GM04504 (cell line): Measurements from ENCODE around the gene OAT.

Experiments used
- DNase-seq: peaks from one replicate; pipeline ENCODE4 v3.0.0-alpha.2; 2012; ENCODE audit warnings: low read depth

Gene OAT

DNA sequence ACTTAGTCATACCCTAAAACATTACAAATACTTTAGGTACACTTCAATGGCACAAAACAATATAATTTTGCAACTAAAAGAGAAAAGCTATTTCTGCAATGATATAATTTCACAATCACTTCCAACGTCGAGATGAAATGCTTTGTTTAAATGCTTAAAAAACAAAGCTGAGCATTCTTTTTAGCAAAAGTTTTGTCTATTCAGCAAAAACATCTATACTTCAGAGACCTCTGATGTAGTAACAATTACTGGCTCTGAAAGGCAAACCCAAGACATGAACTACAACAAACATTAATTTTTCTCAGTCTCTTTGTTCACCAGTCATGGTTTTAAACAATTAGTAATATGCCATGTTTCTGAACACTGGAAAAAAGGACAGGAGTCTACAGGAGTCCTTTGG lies 16.4 kb downstream of the OAT start:
- DNase-seq: no peak

GRCh38 chr10:124401633-124402032 lies 17.1 kb downstream of the OAT start:
- DNase-seq: no peak

DNA sequence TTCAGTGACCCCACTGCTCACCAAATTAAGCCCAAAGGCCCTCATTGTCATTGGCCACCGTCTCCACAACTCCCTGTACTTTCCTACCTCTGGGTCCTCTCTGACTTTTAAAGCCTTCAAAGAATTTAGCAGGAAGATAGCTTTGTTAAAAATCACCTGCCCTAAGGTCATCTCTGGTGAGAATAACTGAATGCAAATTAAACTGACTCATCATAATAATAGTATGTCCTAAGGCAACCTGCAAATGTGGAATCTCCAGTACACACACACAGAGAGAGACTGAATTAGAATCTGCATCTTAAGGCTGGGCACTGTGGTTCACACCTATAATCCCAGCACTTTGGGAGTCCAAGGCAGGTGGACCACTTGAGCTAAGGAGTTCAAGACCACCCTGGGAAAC lies 24.1 kb downstream of the OAT start:
- no peak for DNase-seq

DNA sequence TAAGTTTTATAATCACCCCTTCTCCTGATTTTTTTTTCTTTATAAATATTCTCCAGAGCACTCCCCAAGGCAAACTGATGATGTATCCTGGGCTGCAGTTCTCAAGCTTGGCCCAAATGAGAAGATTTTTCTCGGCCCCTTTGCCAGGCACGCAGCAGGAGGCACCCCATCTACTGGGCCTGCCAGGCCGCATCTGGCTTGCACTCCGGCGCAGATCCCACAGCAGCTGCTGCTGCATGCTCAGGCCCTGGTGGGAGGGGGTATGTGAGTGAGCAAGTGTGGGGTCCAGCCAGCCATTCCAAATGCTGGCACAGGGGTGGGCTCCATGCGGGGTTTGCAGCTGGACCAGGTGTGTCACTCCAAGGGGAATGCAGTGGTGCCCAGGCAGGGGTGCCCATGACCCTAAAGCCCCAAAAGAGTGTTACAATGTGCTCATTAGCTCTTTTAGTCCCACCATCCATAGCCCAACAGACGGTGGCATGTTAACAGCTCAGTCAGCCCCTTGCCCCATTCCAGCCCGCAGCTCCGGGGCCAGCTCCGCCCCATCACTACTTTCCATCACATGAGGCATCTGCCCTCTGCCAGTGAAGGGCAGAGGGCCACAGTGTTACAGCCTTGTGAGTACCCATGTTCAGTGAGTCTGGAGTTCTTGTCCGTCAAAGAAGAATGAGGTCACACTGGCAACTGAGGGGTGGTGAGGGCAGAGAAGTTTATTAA lies 25.9 kb downstream of the OAT start:
- no peak for DNase-seq

- DNase-seq: no peak
These were observed 28.1 kb downstream of the OAT start for GRCh38 chr10:124390471-124391187.

DNA sequence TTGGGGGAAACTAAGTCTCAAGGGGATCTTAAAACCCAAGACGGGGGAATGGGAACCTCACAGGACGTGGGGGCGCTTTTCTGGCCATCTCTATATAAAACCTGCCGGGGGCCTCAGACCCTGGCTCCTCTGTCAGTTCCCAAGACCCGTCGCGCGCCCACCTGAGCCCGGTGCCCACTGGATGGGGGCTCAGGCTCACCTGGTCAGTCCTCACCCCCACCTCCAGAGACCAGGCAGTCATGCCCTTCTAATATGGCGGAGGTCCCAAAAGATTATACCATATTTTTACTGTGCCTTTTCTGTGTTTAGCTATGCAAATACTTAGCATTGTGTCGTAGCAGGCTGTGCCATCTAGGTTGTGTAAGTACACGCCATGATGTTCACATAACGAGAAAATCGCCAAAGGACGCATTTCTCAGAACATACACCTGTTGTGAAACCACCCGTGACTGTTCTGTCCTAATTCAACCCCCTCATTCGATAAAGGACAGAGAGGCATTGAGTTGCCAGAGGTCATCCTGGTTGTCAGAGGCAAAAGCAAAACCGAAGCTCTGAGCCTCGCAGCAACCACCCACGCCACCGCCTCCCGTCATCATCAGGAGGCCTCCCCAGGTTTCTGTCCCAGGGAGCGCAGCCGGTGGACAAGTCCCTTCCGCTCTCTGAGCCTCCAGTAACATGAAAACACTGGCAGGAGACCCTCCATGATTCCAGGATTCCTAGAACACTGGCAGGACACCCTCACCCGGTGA lies 28.9 kb downstream of the OAT start:
- no peak for DNase-seq

GRCh38 chr10:124388823-124389612 lies 29.7 kb downstream of the OAT start:
- DNase-seq: peak; percentile 56

DNA sequence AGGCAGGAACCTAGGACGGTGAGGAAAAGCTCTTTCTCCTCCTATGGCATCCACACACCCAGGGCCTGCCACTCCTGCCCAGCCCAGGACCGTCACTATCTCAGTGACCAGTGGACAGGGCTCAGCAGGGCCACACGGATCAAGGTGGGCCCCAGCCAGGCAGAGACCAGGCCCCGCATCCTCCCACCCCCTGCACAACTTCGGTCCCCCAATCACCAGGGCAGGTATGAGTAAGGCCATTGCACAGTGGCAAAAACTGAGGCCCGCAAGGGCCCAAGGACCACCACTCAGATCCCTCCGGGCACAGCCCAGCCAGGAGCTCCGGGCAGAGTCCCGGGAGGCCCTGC lies 30.3 kb downstream of the OAT start:
- no peak for DNase-seq

DNA sequence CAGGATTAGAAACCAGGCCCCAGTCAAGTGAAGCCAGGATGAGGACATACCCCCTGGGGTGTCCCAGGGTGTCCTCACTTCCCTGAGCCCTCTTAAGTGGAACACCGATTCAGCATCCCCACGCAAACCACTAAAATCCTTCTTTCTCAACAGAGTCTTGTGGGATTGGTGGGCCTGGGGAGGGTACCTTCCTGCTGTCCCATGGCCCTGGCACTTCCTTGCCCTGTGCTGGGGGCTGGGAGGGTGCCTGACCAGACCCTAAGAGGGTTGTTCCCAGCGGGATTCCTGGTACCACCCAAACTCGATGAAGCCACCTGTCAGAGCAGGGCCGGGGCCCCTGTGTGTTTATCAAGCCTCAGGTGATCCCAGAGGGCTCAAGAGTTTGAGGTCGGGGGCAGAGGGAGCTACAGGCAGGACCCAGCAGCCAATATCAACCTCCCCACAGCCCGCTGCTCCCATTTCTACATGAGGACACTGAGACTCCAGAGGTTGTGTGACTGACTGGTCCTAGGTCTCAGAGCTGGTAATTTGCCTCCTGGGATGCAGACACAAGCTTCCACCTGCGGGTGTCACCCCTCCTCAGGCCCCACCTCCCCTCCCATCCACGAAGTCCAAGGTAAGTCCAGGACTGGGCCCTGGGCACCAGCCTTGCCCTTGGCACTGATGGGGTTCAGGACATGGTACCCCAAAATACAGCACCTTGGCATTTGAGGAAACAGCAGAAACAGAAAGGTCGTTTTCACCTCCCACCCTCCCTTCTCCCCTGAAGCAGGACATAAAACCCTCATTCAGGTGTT lies 31.4 kb downstream of the OAT start:
- DNase-seq: no peak

DNA sequence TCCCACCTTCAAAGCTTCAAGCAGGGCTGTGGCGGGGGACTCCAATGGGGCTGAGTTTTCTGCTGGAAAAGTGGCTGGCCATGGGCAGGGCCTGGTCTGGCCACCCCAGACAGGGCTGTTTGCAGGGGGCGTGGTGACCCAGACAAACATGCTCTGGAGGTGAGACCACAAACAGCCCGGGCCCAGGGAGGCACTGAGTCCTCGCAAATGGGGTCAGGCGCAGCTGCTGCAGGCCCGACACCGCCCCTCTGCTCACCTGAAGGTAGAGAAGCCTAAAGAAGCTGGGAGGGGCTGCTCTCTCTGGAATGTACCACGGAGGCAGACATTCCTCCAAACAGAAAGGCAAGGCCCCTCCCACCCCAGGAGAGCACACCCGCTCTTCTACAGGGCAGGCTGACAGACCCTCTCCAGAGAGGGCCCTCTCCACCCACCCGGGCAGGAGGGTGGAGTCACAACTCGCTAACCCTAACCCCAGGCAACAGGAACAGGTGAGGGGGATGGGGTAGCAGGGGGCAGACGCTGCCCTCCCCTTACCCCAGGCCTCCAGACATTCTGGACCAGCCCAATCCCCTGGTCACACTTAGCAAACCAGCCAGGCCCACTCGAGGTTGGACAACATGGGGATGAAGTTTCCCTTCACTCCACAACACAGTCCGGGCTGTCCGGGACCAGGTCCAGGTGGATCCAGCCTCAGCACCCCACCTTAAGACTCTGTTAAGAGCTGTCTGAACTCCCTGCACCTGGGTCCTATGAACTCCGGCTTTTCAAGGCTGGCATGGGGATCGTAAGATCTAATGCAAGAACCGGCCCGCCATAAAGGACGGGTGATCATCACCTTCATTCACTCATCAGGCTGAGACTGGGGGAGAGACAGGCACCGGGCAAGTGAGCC lies 32.3 kb downstream of the OAT start:
- no peak for DNase-seq

- no peak for DNase-seq
These were observed 33.0 kb downstream of the OAT start for GRCh38 chr10:124385627-124386185.

DNA sequence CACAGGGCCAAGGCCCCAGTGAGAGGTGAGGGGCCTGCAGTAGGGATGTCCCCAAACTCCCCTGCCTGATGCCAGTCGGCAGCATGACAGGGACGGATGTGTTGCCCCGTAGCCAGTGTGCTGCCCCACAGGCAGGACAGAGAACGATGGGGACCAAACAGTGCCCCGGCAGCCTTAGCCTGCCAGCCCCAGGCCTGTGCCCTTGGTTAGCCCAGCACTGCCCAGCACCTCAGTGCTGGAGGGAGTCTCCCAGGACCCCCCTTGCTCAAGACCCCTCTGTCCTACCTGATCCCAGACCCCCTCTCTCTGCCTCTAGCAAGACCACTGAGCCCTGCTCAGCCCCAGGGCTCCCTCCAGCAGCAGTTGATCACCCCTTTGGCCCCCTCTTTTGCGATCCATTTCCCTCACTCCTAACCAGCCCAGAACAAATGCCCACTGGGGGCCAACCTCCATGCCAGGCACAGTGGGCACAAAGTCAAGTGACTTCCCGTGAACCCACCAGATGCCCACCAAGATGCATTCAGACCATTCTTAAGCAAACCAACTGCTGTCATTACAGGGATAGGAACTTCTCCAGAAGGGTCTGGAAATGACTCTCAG lies 34.0 kb downstream of the OAT start:
- DNase-seq: no peak

- DNase-seq: no peak
These were observed 34.6 kb downstream of the OAT start for GRCh38 chr10:124384172-124384571.

DNA sequence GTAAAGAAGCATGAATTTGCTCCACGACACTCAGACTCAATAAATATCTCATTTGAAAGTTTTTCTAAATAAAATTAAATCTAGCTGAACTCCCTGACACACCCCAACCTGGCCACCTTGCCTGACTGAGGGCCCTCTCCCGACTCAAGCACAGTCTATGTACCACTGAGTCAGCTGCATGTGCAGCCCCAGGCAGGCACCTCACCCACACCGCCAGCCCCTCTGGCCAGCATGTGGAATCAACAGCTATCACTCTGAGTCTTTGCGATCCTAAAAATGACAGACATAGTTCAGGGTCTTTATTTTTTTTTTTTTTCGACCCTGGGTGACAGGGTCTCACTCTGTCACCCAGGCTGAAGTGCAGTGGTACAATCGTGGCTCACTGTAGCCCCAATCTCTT lies 35.2 kb downstream of the OAT start:
- DNase-seq: no peak

GRCh38 chr10:124381011-124381611 lies 37.6 kb downstream of the OAT start:
- no peak for DNase-seq

DNA sequence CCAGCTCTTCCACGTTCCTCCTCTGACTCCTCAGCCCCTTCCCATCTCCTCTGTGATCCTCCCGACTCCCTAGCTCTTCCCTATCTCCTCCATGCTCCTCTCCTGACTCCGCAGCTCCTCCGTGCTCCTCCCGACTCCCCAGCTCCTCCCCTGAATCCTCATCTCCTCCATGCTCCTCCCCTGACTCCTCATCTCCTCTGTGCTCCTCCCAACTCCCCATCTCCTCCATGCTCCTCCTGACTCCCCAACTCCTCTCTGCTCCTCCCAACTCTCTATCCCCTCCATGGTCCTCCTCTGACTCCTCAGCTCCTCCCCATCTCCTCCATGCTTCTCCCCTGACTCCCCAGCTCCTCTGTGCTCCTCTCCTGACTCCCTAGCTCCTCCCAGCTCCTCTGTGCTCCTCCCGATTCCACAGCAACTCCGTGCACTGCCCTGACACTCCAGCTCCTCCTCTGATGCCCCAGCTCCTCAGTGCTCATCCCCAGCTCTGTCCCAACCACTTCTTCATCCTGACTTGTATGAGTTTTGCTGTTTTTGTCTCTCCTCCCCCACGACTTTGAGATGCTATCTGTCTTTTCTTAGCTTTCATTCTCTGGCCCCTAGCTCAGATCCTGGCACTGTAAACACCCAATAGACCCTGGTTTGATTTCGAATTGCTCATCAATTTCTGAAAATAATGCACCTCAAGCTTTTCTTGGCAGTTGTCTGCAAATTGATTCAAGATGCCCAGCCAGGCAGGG lies 38.3 kb downstream of the OAT start:
- DNase-seq: no peak

GRCh38 chr10:124379609-124380193 lies 39.0 kb downstream of the OAT start:
- no peak for DNase-seq

GRCh38 chr10:124378881-124379471 lies 39.7 kb downstream of the OAT start:
- DNase-seq: no peak
